Peyer's patch (tissue), 4 donors: ENCODE results near the gene PIK3R5. TPM values are rescaled to one million over a fixed set of nuclear protein-coding genes. Genes with fewer than 3 reads are reported as not detected.
A peak's percentile ranks its signal among the peaks of the same experiment; 100 is the strongest.

ENCODE experiments used
- DNase-seq, 3 donors: peaks; one replicate each; pipeline ENCODE4 v3.0.0-alpha.2; 2017 to 2019
- H3K27ac ChIP-seq, 4 donors: fragments of 200-600 bp; sonication (generic); one replicate each; pipeline ENCODE4 v1.5.1; 2016 to 2019
- H3K27me3 ChIP-seq, 2 donors: fragments of 200-600 bp; sonication (generic); one replicate each; pipeline ENCODE4 v1.5.1; 2019
- H3K36me3 ChIP-seq, 3 donors: fragments of 200-600 bp; sonication (generic); one replicate each; pipeline ENCODE4 v1.5.1; 2016 to 2019
- H3K4me1 ChIP-seq, 4 donors: fragments of 200-600 bp; sonication (generic); one replicate each; pipeline ENCODE4 v1.5.1; 2016 to 2019
- H3K4me3 ChIP-seq, 4 donors: fragments of 200-600 bp; sonication (generic); 1 replicate in 3 of 4; 2 replicates in 1 of 4; pipeline ENCODE4 v1.5.1; 2016 to 2019; ENCODE audit warnings: mild to moderate bottlenecking in 1 of 4
- H3K9me3 ChIP-seq, 4 donors: fragments of 200-600 bp; sonication (generic); one replicate each; pipeline ENCODE4 v1.5.1; 2016 to 2019; ENCODE audit warnings: mild to moderate bottlenecking in 1 of 4
- CTCF ChIP-seq, 6 experiments: fragments of 450-650 bp in 4 of 6; fragments of 200-600 bp in 2 of 6; sonication (generic) in 1 of 6; IDR thresholded peaks; one replicate each; pipeline ENCODE4 v1.5.1; 2017 to 2019; ENCODE audit warnings: antibody characterized with exemption in 6 of 6, mild to moderate bottlenecking in 3 of 6, moderate library complexity in 1 of 6
- POLR2A ChIP-seq, 2 donors: fragments of 450-650 bp; IDR thresholded peaks; one replicate each; pipeline ENCODE4 v1.5.1; 2017; ENCODE audit warnings: antibody characterized with exemption in 2 of 2, mild to moderate bottlenecking in 2 of 2, moderate library complexity in 2 of 2
- total RNA-seq, 4 donors: library from RNA; depleted of rRNA; stranded (reverse); fragments of >200 nt; gene quantifications; one replicate each; pipeline ENCODE4 v1.1.0, GENCODE V29; 2016

PIK3R5 gene
- total RNA-seq, 4 donors from 2014 or later: 6.3 to 74.3 (median 10.3) TPM

DNA sequence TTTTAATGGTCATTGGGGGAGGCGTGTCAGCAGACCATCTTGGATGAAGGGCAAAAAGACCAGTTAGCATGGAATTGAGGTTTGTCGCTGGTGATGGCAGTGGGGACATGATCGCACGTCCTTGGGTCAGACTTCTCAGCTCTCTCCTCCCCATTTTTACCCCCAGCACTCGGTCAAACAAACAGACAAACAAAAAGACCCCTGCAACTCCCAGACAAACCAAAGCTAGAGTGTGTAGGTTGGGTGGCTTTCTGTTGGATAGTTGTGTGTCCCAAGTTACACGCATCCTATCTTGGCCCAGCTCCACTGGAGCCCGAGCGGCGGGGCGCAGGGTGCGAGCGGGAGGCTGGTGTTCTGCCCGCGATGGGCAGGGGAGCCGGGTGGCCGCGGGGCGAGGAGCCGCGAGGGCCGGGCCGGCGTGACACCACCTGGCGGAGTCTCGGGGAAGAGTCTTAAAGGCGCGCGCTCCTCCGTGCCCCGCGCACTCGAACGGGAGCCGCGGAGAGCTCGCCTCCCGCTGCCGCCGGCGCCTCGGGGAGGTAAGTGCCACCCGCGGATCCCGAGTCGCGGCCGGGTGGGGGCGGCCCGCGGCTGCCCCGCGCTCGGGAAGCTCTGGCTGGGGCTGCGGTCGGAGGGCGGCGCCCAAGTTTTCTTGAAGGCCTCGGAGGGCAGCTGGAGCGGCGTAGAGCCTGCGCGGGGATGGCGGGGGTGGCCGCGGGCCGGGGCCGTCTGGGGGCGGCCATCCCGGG lies 37.3 kb upstream of the PIK3R5 start:
- Histone ChIP-seq H3K27me3 (peaks cover 0 to 19% of the 10 kb centered on the region in 2 donors), H3K4me3 (peak overlapping the region; percentile 17 to 63 (median 52)), H3K36me3 (no peaks in the 10 kb centered on the region), H3K9me3 (no peaks in the 10 kb centered on the region), H3K4me1 (peaks cover 0 to 29% (median 17%) of the 10 kb centered on the region in 4 donors), H3K27ac (peak overlapping the region in 1 of 4 donors; percentile 67)
- peak in 1 of 3 donors; percentile 53 for DNase-seq
- peak in 5 of 6 experiments; percentile 9 to 28 (median 22) for TF ChIP-seq CTCF (IDR thresholded peaks at IDR 0.05)
- TF ChIP-seq POLR2A (IDR thresholded peaks at IDR 0.05): no peak

DNA sequence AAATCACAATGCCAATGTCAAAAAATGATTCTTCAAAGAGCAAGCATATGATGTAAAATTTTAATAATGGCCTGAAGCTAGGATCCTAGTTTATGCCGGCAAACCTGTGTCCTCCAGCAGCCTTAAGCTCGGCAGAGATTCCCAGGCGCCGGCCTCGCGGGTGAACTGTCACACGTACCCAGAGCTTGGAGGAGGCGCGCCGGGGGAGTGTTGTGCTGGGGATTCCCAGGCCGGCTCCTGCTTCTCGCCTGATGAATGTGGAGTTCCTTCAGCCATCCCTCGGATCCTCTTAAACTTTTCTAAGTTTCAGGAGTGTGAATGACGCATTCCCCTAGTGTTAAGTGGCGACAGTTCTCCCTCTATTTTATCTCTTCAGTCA lies 36.7 kb upstream of the PIK3R5 start:
- H3K27ac ChIP-seq: no peak overlapping the region
- H3K27me3 ChIP-seq: peaks cover 0 to 19% of the 10 kb centered on the region in 2 donors
- no peak for DNase-seq

GRCh38 chr17:9001559-9001958 lies 36.1 kb upstream of the PIK3R5 start:
- no peak for TF ChIP-seq POLR2A (IDR thresholded peaks at IDR 0.05)
- TF ChIP-seq CTCF (IDR thresholded peaks at IDR 0.05): no peak
- Histone ChIP-seq H3K36me3 (no peaks in the 10 kb centered on the region), H3K27me3 (peaks cover 0 to 19% of the 10 kb centered on the region in 2 donors), H3K4me3 (no peak overlapping the region), H3K27ac (no peak overlapping the region), H3K4me1 (peaks cover 0 to 29% (median 17%) of the 10 kb centered on the region in 4 donors), H3K9me3 (no peaks in the 10 kb centered on the region)
- no peak for DNase-seq

More for the DNA sequence above, 36.7 kb upstream of the PIK3R5 start:
- peaks cover 0 to 29% (median 17%) of the 10 kb centered on the region in 4 donors for H3K4me1 ChIP-seq
- no peaks in the 10 kb centered on the region for H3K9me3 ChIP-seq
- no peak overlapping the region for H3K4me3 ChIP-seq
- TF ChIP-seq POLR2A (IDR thresholded peaks at IDR 0.05) (no peak), CTCF (IDR thresholded peaks at IDR 0.05) (no peak)
- H3K36me3 ChIP-seq: no peaks in the 10 kb centered on the region

DNA sequence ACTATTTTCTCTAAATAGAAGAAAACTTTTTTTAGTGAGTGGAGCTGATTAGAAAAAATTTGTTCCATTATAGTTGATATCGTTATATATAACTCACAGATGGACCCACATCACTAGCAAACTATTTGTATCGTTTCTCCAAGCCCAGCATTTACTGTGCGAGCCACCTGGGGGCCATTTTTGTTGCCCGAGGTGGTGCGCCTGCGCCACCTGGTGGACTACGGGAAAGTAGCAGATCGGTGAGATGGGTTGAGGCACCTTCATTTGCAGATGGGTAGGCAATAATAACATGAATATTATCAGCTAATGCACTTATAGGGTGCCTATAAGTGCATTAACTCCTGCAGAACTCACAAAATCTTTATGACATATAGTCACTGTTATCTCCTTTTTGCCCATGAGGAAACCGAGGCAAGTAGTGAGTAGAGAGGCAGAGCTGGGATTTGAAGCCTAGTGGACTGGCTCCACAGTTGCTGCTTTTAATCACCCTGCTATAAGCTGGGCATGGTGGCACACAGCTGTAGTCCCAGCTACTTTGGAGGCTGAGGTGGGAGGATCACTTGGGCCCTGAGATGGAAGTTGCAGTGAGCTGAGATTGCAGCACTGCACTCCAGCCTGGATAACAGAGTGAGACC lies 32.6 kb upstream of the PIK3R5 start:
- TF ChIP-seq CTCF (IDR thresholded peaks at IDR 0.05): peak; percentile 81 to 97 (median 90)
- no peak for TF ChIP-seq POLR2A (IDR thresholded peaks at IDR 0.05)
- peaks cover 0 to 10% (median 6%) of the 10 kb centered on the region in 4 donors for H3K4me1 ChIP-seq
- H3K27ac ChIP-seq: no peak overlapping the region
- H3K9me3 ChIP-seq: no peaks in the 10 kb centered on the region
- H3K36me3 ChIP-seq: no peaks in the 10 kb centered on the region
- H3K4me3 ChIP-seq: no peak overlapping the region
- peaks cover 0 to 2% of the 10 kb centered on the region in 2 donors for H3K27me3 ChIP-seq
- peak; percentile 75 to 90 (median 76) for DNase-seq

- TF ChIP-seq POLR2A (IDR thresholded peaks at IDR 0.05) (no peak), CTCF (IDR thresholded peaks at IDR 0.05) (no peak)
- Histone ChIP-seq H3K27ac (no peak overlapping the region), H3K9me3 (no peaks in the 10 kb centered on the region), H3K27me3 (no peaks in the 10 kb centered on the region), H3K4me3 (no peak overlapping the region), H3K4me1 (no peaks in the 10 kb centered on the region), H3K36me3 (no peaks in the 10 kb centered on the region)
- DNase-seq: no peak
These were observed 30.2 kb upstream of the PIK3R5 start for GRCh38 chr17:8995711-8996110.
